IMR-90 (cell line): ENCODE data around the gene MARK2. TPM values are rescaled to one million over a fixed set of nuclear protein-coding genes. Genes with fewer than 3 reads are reported as not detected.

Experiments
- ATAC-seq: fragments of 200-7000 bp; cut with Tn5 transposase; 2 replicates; pipeline ENCODE4 v1.9.1; 2020; ENCODE audit warnings: low read depth, mild to moderate bottlenecking, moderate library complexity
- BruUV-seq: library from RNA; stranded (reverse); fragments of 400-500 nt; replicated peaks from 2 replicates; lab custom pipeline; 2021; lab: Mats Ljungman, UMichigan
- CTCF ChIA-PET: fragments of 300-600 bp; formaldehyde crosslinking; extraction: SDS; loops from one replicate; lab custom pipeline; 2021; ENCODE audit warnings: antibody characterized with exemption; lab: Yijun Ruan, JAX
- POLR2A ChIA-PET: fragments of 300-600 bp; sonication (Branson Sonifier 250); formaldehyde crosslinking; loops from one replicate; lab custom pipeline; 2022; ENCODE audit warnings: antibody characterized with exemption; ENCODE audit not compliant: unreplicated experiment; lab: Charles Lee
- DNase-seq: peaks from one replicate; pipeline ENCODE4 v3.0.0; 2013
- H2AFZ ChIP-seq: replicated peaks from 2 replicates; pipeline ENCODE3; 2013; ENCODE audit warnings: low read length, mild to moderate bottlenecking; ENCODE audit not compliant: poor library complexity
- H2AK5ac ChIP-seq: 2 replicates; pipeline ENCODE4 v1.6.1; 2013; ENCODE audit warnings: low read depth, low read length, inconsistent platforms
- H2AK9ac ChIP-seq: replicated peaks from 2 replicates; pipeline ENCODE3; 2013; ENCODE audit warnings: mild to moderate bottlenecking, low read depth, low read length, moderate library complexity; ENCODE audit not compliant: poor library complexity
- H2BK120ac ChIP-seq: 2 replicates; pipeline ENCODE4 v1.6.1; 2013; ENCODE audit warnings: low read depth, low read length, inconsistent platforms
- H2BK15ac ChIP-seq: 3 replicates; pipeline ENCODE4 v1.6.1; 2013; ENCODE audit warnings: low read depth, low read length, inconsistent platforms
- H2BK20ac ChIP-seq: 2 replicates; pipeline ENCODE4 v1.6.1; 2013; ENCODE audit warnings: low read depth, mild to moderate bottlenecking, inconsistent platforms, low read length, moderate library complexity
- H2BK5ac ChIP-seq: 2 replicates; pipeline ENCODE4 v1.6.1; 2013; ENCODE audit warnings: mild to moderate bottlenecking, low read depth, low read length, inconsistent platforms; ENCODE audit not compliant: poor library complexity, severe bottlenecking
- H3K14ac ChIP-seq: replicated peaks from 2 replicates; pipeline ENCODE4 v1.6.1; 2013; ENCODE audit warnings: low read depth, low read length, inconsistent platforms
- H3K18ac ChIP-seq: 2 replicates; pipeline ENCODE4 v1.6.1; 2013; ENCODE audit warnings: low read depth, low read length, control low read depth
- H3K23ac ChIP-seq: 2 replicates; pipeline ENCODE4 v1.6.1; 2013; ENCODE audit warnings: low read depth, low read length, inconsistent platforms
- H3K27ac ChIP-seq: 2 replicates; pipeline ENCODE4 v1.5.1; 2013; ENCODE audit warnings: mild to moderate bottlenecking, control low read depth, low read length; ENCODE audit not compliant: insufficient read depth
- H3K27me3 ChIP-seq: 2 replicates; pipeline ENCODE4 v1.6.1; 2013; ENCODE audit warnings: low read length; ENCODE audit not compliant: control insufficient read depth, insufficient read depth
- H3K36me3 ChIP-seq: 2 replicates; pipeline ENCODE4 v1.6.1; 2013; ENCODE audit warnings: low read length, mixed read lengths; ENCODE audit not compliant: control insufficient read depth, insufficient read depth
- H3K4ac ChIP-seq: 2 replicates; pipeline ENCODE4 v1.6.1; 2013; ENCODE audit warnings: low read depth, low read length, inconsistent platforms
- H3K4me1 ChIP-seq: 2 replicates; pipeline ENCODE4 v1.6.1; 2013; ENCODE audit warnings: low read length, mixed read lengths; ENCODE audit not compliant: control insufficient read depth, insufficient read depth
- H3K4me2 ChIP-seq: 2 replicates; pipeline ENCODE4 v1.6.1; 2013; ENCODE audit warnings: low read depth, mild to moderate bottlenecking, control low read depth, low read length, moderate library complexity
- H3K4me3 ChIP-seq: 2 replicates; pipeline ENCODE4 v1.5.1; 2013; ENCODE audit warnings: low read depth, mild to moderate bottlenecking, control low read depth, low read length, moderate library complexity; ENCODE audit not compliant: insufficient read depth
- H3K56ac ChIP-seq: 2 replicates; pipeline ENCODE4 v1.6.1; 2013; ENCODE audit warnings: low read length, inconsistent platforms; ENCODE audit not compliant: insufficient read depth; ENCODE audit errors: extremely low read depth
- H3K79me1 ChIP-seq, 2 experiments: 2 replicates each; pipeline ENCODE4 v1.6.1; 2013; ENCODE audit warnings: low read length in 2 of 2, inconsistent platforms in 1 of 2, low read depth in 1 of 2
- H3K9ac ChIP-seq: 2 replicates; pipeline ENCODE4 v1.6.1; 2013; ENCODE audit warnings: low read depth, low read length, control low read depth
- H3K9me1 ChIP-seq: 2 replicates; pipeline ENCODE4 v1.6.1; 2013; ENCODE audit warnings: low read length, inconsistent platforms; ENCODE audit not compliant: insufficient read depth
- H3K9me3 ChIP-seq: 2 replicates; pipeline ENCODE4 v1.6.1; 2013; ENCODE audit warnings: low read length; ENCODE audit not compliant: control insufficient read depth, insufficient read depth
- H4K20me1 ChIP-seq: 2 replicates; pipeline ENCODE4 v1.6.1; 2013; ENCODE audit warnings: low read length, inconsistent platforms; ENCODE audit not compliant: insufficient read depth
- H4K5ac ChIP-seq: 2 replicates; pipeline ENCODE4 v1.6.1; 2013; ENCODE audit warnings: mild to moderate bottlenecking, low read depth, low read length, control low read depth
- H4K8ac ChIP-seq, 2 experiments: 2 replicates each; pipeline ENCODE4 v1.6.1; 2013; ENCODE audit warnings: low read depth in 2 of 2, low read length in 2 of 2, control low read depth in 1 of 2, inconsistent platforms in 1 of 2
- H4K91ac ChIP-seq: 2 replicates; pipeline ENCODE4 v1.6.1; 2013; ENCODE audit warnings: low read depth, low read length, inconsistent platforms; ENCODE audit not compliant: insufficient read depth
- CEBPB ChIP-seq: IDR thresholded peaks from 2 replicates; pipeline ENCODE4 v1.6.1; 2012; ENCODE audit warnings: low read depth, low read length, improper control_type of control experiment
- MXI1 ChIP-seq: IDR thresholded peaks from 2 replicates; pipeline ENCODE4 v1.6.1; 2012; ENCODE audit warnings: low read depth, mild to moderate bottlenecking, low read length, moderate library complexity, borderline replicate concordance
- NFE2L2 ChIP-seq: fragments of 150-350 bp; IDR thresholded peaks from 2 replicates; pipeline ENCODE4 v1.6.1; 2016; ENCODE audit warnings: low read depth, mild to moderate bottlenecking, low read length
- POLR2A ChIP-seq: IDR thresholded peaks from 2 replicates; pipeline ENCODE4 v1.6.1; 2012; ENCODE audit warnings: mild to moderate bottlenecking, low read depth, low read length
- WGBS, 2 experiments: methylation state at CpG; one replicate each; pipeline versions ENCODE4 v1.1.5 to v1.1.7; 2013; ENCODE audit warnings: missing lambda C conversion rate in 2 of 2; ENCODE audit not compliant: insufficient read length in 1 of 2; ENCODE audit errors: extremely low coverage in 2 of 2; 5-methylcytosine and 5-hydroxymethylcytosine counted together
- dilution Hi-C: fragments of 300-500 bp; cut with HindIII; formaldehyde crosslinking; loops from one replicate; pipeline ENCODE4 v1.14.3; 2018; ENCODE audit warnings: low sequenced_read_pairs; ENCODE audit not compliant: unreplicated experiment
- in situ Hi-C: fragments of 300-500 bp; cut with MboI; formaldehyde crosslinking; loops from 3 replicates; pipeline ENCODE4 v1.14.3; 2019; ENCODE audit warnings: low sequenced_read_pairs, inconsistent platforms, mixed read lengths
- intact Hi-C: fragments of 100-400 bp; cut with micrococcal nuclease; formaldehyde crosslinking; loops from 2 replicates; pipeline ENCODE4 v1.10.0; 2022
- polyA plus RNA-seq, 3 experiments: library from polyadenylated mRNA; depleted of rRNA; stranded (reverse); fragments of >200 nt; gene quantifications; 2 replicates each; pipeline ENCODE4 v1.2.3, GENCODE V29; 2012; ENCODE audit warnings: low replicate concordance in 1 of 3
- total RNA-seq: library from RNA; depleted of rRNA; stranded (reverse); fragments of >200 nt; gene quantifications from 2 replicates; pipeline ENCODE4 v1.2.3, GENCODE V29; 2012

MARK2 gene
- total and polyA plus RNA-seq, 2 of the 4 experiments (the other 2 are of a cell fraction) = 6.6 to 17.3 TPM

GRCh38 chr11:63913866-63914830 is 75.2 kb downstream of the MARK2 start:
- Histone ChIP-seq H2BK120ac (no peak overlapping the region), H3K9me3 (no peaks in the 10 kb centered on the region), H2BK5ac (no peak overlapping the region), H4K91ac (no peak overlapping the region), H4K5ac (no peak overlapping the region), H3K4ac (no peak overlapping the region), H3K4me3 (no peak overlapping the region), H4K20me1 (no peaks in the 10 kb centered on the region), H3K79me1 (peaks cover 0 to 4% of the 10 kb centered on the region in 2 experiments; a peak in 2 of 4 replicates), H2AK9ac (peak overlapping the region; percentile 50), H2AFZ (no peak overlapping the region), H3K56ac (no peak overlapping the region), H3K4me2 (no peak overlapping the region), H3K27ac (no peak overlapping the region), H3K14ac (no peak overlapping the region), H3K4me1 (peaks cover 21% of the 10 kb centered on the region), H3K27me3 (no peaks in the 10 kb centered on the region), H3K9me1 (peaks cover 6% of the 10 kb centered on the region), H3K9ac (no peak overlapping the region), H3K23ac (no peak overlapping the region), H3K36me3 (peaks cover 4% of the 10 kb centered on the region; the same call in 1 of the 2 replicates), H3K18ac (no peak overlapping the region), H2BK20ac (no peak overlapping the region), H2AK5ac (no peak overlapping the region), H2BK15ac (no peak overlapping the region), H4K8ac (no peak overlapping the region)
- TF ChIP-seq NFE2L2 (no peak), CEBPB (no peak), MXI1 (no peak), POLR2A (no peak)
- 98% methylated on average over 7 of the region's 34 CpGs; no CpG with 5 or more reads in 1 of the 2 experiments for WGBS, 2 experiments
- dilution Hi-C loops (no loop called here), in situ Hi-C loops (no loop called here), intact Hi-C loops (no loop called here)
- no TSS peak for BruUV-seq
- DNase-seq (no peak), ATAC-seq (no peak)
- CTCF ChIA-PET = no interaction called here
- POLR2A ChIA-PET = no interaction called here
